Endothelial cell of umbilical vein (primary cell): ENCODE data around the gene ACCSL. TPM values are rescaled to one million over a fixed set of nuclear protein-coding genes. Genes with fewer than 3 reads are reported as not detected.

ENCODE experiments used
- BruUV-seq: library from RNA; stranded (reverse); fragments of 400-500 nt; replicated peaks from 2 replicates; lab custom pipeline; 2021; lab: Mats Ljungman, UMichigan
- CTCF ChIA-PET: fragments of 300-600, 350-600 bp; sonication (Branson Sonifier 250); formaldehyde crosslinking; loops from one replicate; lab custom pipeline; 2021; ENCODE audit warnings: antibody characterized with exemption, inconsistent platforms; lab: Charles Lee
- POLR2A ChIA-PET: fragments of 300-600, 350-600 bp; sonication (Branson Sonifier 250); formaldehyde crosslinking; loops from one replicate; lab custom pipeline; 2021; ENCODE audit warnings: antibody characterized with exemption, inconsistent platforms; lab: Charles Lee
- DNase-seq: peaks from one replicate; pipeline ENCODE4 v3.0.0-alpha.2; 2011; ENCODE audit warnings: low read depth, low spot score
- FAIRE-seq: peaks from 2 replicates; lab custom pipeline; 2011; peaks lifted over from hg19 to GRCh38; lab: Jason Lieb, UNC
- H2AFZ ChIP-seq: 2 replicates; pipeline ENCODE4 v1.6.0; 2012; ENCODE audit warnings: low read depth, low read length, control low read depth, inconsistent platforms
- H3K27ac ChIP-seq: 2 replicates; pipeline ENCODE4 v1.5.1; 2011; ENCODE audit warnings: low read depth, mild to moderate bottlenecking, control low read depth, low read length, moderate library complexity; ENCODE audit not compliant: insufficient read depth
- H3K27me3 ChIP-seq, 2 experiments: 2 replicates each; pipeline versions ENCODE4 v1.6.0 to v1.6.1; 2011; ENCODE audit warnings: low read length in 2 of 2, mixed read lengths in 1 of 2; ENCODE audit not compliant: control insufficient read depth in 2 of 2, insufficient read depth in 2 of 2
- H3K36me3 ChIP-seq, 2 experiments: 2 replicates in 1 of 2; 3 replicates in 1 of 2; pipeline ENCODE4 v1.5.1; 2011; ENCODE audit warnings: low read length in 2 of 2, mild to moderate bottlenecking in 1 of 2, moderate library complexity in 1 of 2; ENCODE audit not compliant: control insufficient read depth in 2 of 2, insufficient read depth in 2 of 2; ENCODE audit errors: extremely low read depth in 1 of 2
- H3K4me1 ChIP-seq: 3 replicates; pipeline ENCODE4 v1.5.1; 2011; ENCODE audit warnings: mild to moderate bottlenecking, low read length; ENCODE audit not compliant: control insufficient read depth, insufficient read depth; ENCODE audit errors: extremely low read depth
- H3K4me2 ChIP-seq: 2 replicates; pipeline ENCODE4 v1.6.1; 2011; ENCODE audit warnings: low read length, control low read depth, mixed read lengths; ENCODE audit not compliant: insufficient read depth
- H3K4me3 ChIP-seq, 3 experiments: fragments of 200-600 bp in 1 of 3; sonication (generic), shearing (Covaris generic) in 1 of 3; replicated peaks in 1 of 3; 2 replicates each; pipeline ENCODE4 v1.5.1; 2011 to 2016; ENCODE audit warnings: control low read depth in 3 of 3, low read length in 3 of 3, mild to moderate bottlenecking in 2 of 3, inconsistent platforms in 1 of 3, low read depth in 1 of 3, moderate library complexity in 1 of 3; ENCODE audit not compliant: insufficient read depth in 1 of 3
- H3K79me2 ChIP-seq: 2 replicates; pipeline ENCODE4 v1.6.0; 2012; ENCODE audit warnings: low read length, inconsistent platforms; ENCODE audit not compliant: control insufficient read depth, insufficient read depth
- H3K9ac ChIP-seq: replicated peaks from 2 replicates; pipeline ENCODE3; 2011; ENCODE audit warnings: low read length, control low read depth; ENCODE audit not compliant: insufficient read depth; ENCODE audit errors: extremely low read depth
- H3K9me1 ChIP-seq: replicated peaks from 3 replicates; pipeline ENCODE4 v1.6.0; 2011; ENCODE audit warnings: mild to moderate bottlenecking, low read length; ENCODE audit not compliant: control insufficient read depth, insufficient read depth; ENCODE audit errors: extremely low read depth
- H3K9me3 ChIP-seq: replicated peaks from 2 replicates; pipeline ENCODE4 v1.5.1; 2012; ENCODE audit warnings: low read length, inconsistent platforms; ENCODE audit not compliant: control insufficient read depth, insufficient read depth
- H4K20me1 ChIP-seq: replicated peaks from 2 replicates; pipeline ENCODE3; 2011; ENCODE audit warnings: mild to moderate bottlenecking, low read length; ENCODE audit not compliant: control insufficient read depth, insufficient read depth; ENCODE audit errors: extremely low read depth
- EZH2 ChIP-seq: IDR thresholded peaks from 2 replicates; pipeline ENCODE4 v1.6.1; 2012; ENCODE audit warnings: borderline replicate concordance, low read depth, mild to moderate bottlenecking, moderate library complexity, low read length, inconsistent platforms; ENCODE audit not compliant: severe bottlenecking
- FOS ChIP-seq: IDR thresholded peaks from 2 replicates; pipeline ENCODE4 v1.6.1; 2011; ENCODE audit warnings: mild to moderate bottlenecking, low read length, moderate library complexity, borderline replicate concordance; ENCODE audit not compliant: insufficient read depth
- GATA2 ChIP-seq: IDR thresholded peaks from 2 replicates; pipeline ENCODE4 v1.7.0; 2011; ENCODE audit warnings: low read depth, mild to moderate bottlenecking, moderate library complexity, mixed read lengths, low read length; ENCODE audit not compliant: insufficient read length, insufficient read depth
- JUN ChIP-seq: IDR thresholded peaks from 2 replicates; pipeline ENCODE4 v1.6.1; 2011; ENCODE audit warnings: borderline replicate concordance, low read depth; ENCODE audit not compliant: insufficient read length, insufficient read depth
- MYC ChIP-seq: IDR thresholded peaks from one replicate; pipeline ENCODE4 v1.6.1; 2011; ENCODE audit warnings: mild to moderate bottlenecking, low read depth, low read length
- POLR2A ChIP-seq: IDR thresholded peaks from 2 replicates; pipeline ENCODE4 v1.6.1; 2012; ENCODE audit warnings: low read depth, mild to moderate bottlenecking, control low read depth, low read length
- POLR2AphosphoS5 ChIP-seq: IDR thresholded peaks from 2 replicates; pipeline ENCODE4 v1.6.1; 2012; ENCODE audit warnings: low read depth, mild to moderate bottlenecking, control low read depth, low read length, moderate library complexity; ENCODE audit not compliant: insufficient read depth
- dilution Hi-C: fragments of 300-500 bp; cut with MboI; formaldehyde crosslinking; loops from one replicate; pipeline ENCODE4 v1.15.0; 2019; ENCODE audit warnings: low sequenced_read_pairs; ENCODE audit not compliant: extremely low pct_ligation_motif_present
- intact Hi-C: fragments of 100-400 bp; cut with micrococcal nuclease; formaldehyde crosslinking; loops from one replicate; pipeline ENCODE4 v1.10.0; 2022
- polyA plus RNA-seq, 4 experiments: library from polyadenylated mRNA; depleted of rRNA in 3 of 4; stranded (reverse) in 3 of 4; unstranded in 1 of 4; fragments of >200 nt; gene quantifications; 2 replicates each; pipeline versions ENCODE4 v1.2.1 to v1.2.3, GENCODE V29; 2011 to 2012; ENCODE audit warnings: missing spikeins in 1 of 4
- total RNA-seq: library from RNA; stranded (reverse); gene quantifications from 2 replicates; pipeline ENCODE4 v1.2.3, GENCODE V29; 2021
- TF ChIP-seq, protein P1 (sequence below): IDR thresholded peaks from 2 replicates; pipeline ENCODE4 v1.6.1; 2011; ENCODE audit not compliant: insufficient read depth, insufficient read length
- TF ChIP-seq, protein P2 (sequence below), 2 donors: IDR thresholded peaks; 1 replicate in 1 of 2; 2 replicates in 1 of 2; pipeline ENCODE4 v1.5.1; 2011; ENCODE audit warnings: low read length in 2 of 2, mild to moderate bottlenecking in 2 of 2, moderate library complexity in 2 of 2, control low read depth in 1 of 2, inconsistent platforms in 1 of 2, low read depth in 1 of 2; ENCODE audit not compliant: insufficient read depth in 1 of 2; ENCODE audit errors: extremely low read depth in 1 of 2

The ACCSL gene
- total and polyA plus RNA-seq, 2 donors (not counting 3 experiments of a cell fraction or from before 2014, with no cell fraction given), result not detected

DNA sequence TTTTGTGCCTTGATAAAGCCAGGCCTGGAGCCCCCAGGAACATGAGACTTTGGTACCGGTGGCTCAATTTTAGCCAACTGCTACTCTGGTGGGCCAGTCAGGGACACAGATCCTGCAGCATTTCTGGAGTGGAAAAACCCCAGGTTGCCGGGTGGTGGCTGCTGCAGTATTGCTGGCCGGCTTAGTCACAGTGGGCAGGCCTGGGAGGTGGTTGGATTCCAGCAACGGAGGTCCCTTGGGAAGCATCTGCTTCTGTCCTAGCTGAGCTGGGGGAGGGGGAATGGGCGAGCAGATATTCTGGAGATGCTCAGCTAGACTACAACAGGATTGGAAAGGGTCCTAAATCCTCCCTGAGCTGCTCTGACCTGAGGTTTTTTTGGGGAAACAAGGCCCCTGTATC is 31.6 kb upstream of the ACCSL start:
- POLR2A ChIA-PET, result no interaction called here
- peaks cover 8 to 19% of the 10 kb centered on the region in 2 experiments for H3K27me3 ChIP-seq
- TF ChIP-seq POLR2A (no peak), MYC (no peak)
- CTCF ChIA-PET, result interaction anchor here (1.5 kb wide), 1 partner anchor 9 kb away, joined by 7 read pairs; no protein-coding TSS in a partner anchor
- H3K4me1 ChIP-seq, result no peaks in the 10 kb centered on the region
- H3K9me1 ChIP-seq, result no peaks in the 10 kb centered on the region
- no peak overlapping the region for H3K9ac ChIP-seq
- BruUV-seq, result no TSS peak
- H3K36me3 ChIP-seq, result no peaks in the 10 kb centered on the region
- intact Hi-C loops (no loop called here), dilution Hi-C loops (no loop called here)
- DNase-seq, result no peak
- no peaks in the 10 kb centered on the region for H3K9me3 ChIP-seq
- H3K27ac ChIP-seq, result no peak overlapping the region
- H4K20me1 ChIP-seq, result no peaks in the 10 kb centered on the region
- H3K79me2 ChIP-seq, result no peaks in the 10 kb centered on the region
- H3K4me3 ChIP-seq, result no peak overlapping the region
- H2AFZ ChIP-seq, result no peak overlapping the region
- no peak overlapping the region for H3K4me2 ChIP-seq
- no peak for FAIRE-seq

- peaks cover 7 to 19% of the 10 kb centered on the region in 2 experiments for H3K27me3 ChIP-seq
- H3K9me1 ChIP-seq, result no peaks in the 10 kb centered on the region
- no peaks in the 10 kb centered on the region for H3K4me1 ChIP-seq
- no peak overlapping the region for H3K4me3 ChIP-seq
- BruUV-seq, result no TSS peak
- H3K79me2 ChIP-seq, result no peaks in the 10 kb centered on the region
- POLR2A ChIA-PET, result no interaction called here
- intact Hi-C loops, result no loop called here
- no peak overlapping the region for H3K27ac ChIP-seq
- FAIRE-seq (no peak), DNase-seq (no peak)
- dilution Hi-C loops, result no loop called here
- H3K36me3 ChIP-seq, result no peaks in the 10 kb centered on the region
- H3K9me3 ChIP-seq, result no peaks in the 10 kb centered on the region
- TF ChIP-seq POLR2A, result no peak
- TF ChIP-seq JUN, result no peak
- TF ChIP-seq GATA2, result no peak
- TF ChIP-seq, protein P1, sequence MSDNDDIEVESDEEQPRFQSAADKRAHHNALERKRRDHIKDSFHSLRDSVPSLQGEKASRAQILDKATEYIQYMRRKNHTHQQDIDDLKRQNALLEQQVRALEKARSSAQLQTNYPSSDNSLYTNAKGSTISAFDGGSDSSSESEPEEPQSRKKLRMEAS, result no peak
- TF ChIP-seq EZH2, result no peak
- no peak for TF ChIP-seq MYC
- TF ChIP-seq POLR2AphosphoS5, result no peak
- TF ChIP-seq, protein P2, sequence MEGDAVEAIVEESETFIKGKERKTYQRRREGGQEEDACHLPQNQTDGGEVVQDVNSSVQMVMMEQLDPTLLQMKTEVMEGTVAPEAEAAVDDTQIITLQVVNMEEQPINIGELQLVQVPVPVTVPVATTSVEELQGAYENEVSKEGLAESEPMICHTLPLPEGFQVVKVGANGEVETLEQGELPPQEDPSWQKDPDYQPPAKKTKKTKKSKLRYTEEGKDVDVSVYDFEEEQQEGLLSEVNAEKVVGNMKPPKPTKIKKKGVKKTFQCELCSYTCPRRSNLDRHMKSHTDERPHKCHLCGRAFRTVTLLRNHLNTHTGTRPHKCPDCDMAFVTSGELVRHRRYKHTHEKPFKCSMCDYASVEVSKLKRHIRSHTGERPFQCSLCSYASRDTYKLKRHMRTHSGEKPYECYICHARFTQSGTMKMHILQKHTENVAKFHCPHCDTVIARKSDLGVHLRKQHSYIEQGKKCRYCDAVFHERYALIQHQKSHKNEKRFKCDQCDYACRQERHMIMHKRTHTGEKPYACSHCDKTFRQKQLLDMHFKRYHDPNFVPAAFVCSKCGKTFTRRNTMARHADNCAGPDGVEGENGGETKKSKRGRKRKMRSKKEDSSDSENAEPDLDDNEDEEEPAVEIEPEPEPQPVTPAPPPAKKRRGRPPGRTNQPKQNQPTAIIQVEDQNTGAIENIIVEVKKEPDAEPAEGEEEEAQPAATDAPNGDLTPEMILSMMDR (IDR thresholded peaks at IDR 0.05; ENCODE audit: extremely low read depth in 1 of 2, insufficient read depth in 1 of 2, low read depth in 1 of 2, low read length in 2 of 2), result no peak
- no peak for TF ChIP-seq FOS
- no peaks in the 10 kb centered on the region for H4K20me1 ChIP-seq
- no peak overlapping the region for H3K9ac ChIP-seq
- H2AFZ ChIP-seq, result no peak overlapping the region
- no peak overlapping the region for H3K4me2 ChIP-seq
- CTCF ChIA-PET, result no interaction called here
Observed at GRCh38 chr11:44016546-44017442, 31.0 kb upstream of the ACCSL start.
